ENCODE results near the gene DOCK2. TPM values are rescaled to one million over a fixed set of nuclear protein-coding genes. Genes with fewer than 3 reads are reported as not detected.
A peak's percentile ranks its signal among the peaks of the same experiment; 100 is the strongest.
"Not testable (repeated sequence)": the region's sequence is repeated elsewhere in the genome, so short reads cannot be mapped to it uniquely, and the experiment has no call there.

Gene DOCK2
- polyA plus RNA-seq, 1 donor from 2014 or later: 114 TPM

DNA sequence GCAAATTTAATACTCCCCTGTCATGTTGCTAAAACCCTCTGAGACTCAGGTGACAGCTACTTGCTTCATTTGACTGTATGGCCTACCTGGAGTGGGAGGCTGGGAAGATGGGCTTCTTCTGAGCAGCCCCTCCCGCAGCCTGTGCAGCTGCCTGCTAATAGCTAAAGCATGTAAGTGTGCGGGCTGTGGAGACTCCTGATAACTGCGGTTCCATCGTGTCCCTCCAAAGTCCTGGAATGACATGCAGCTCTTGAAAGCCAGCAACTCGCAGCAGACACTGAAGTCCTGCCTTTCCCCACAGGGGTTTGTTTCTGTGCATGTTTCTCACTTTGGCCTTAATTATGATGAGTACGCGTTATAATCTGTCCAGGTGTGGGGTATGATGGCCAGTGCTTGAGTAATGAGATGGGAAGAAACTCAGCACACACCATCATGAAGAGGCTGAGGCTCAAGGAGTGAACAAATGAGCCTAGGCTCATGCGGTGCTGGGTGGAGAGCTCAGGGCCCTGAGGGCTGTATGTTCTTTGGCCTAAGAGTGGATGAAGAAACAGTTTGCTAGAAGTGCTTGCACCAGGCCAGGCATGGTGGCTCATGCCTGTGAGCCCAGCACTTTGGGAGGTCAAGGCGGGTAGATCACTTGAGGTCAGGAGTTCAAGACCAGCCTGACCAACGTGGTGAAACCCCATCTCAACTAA lies 119.1 kb downstream of the DOCK2 start:
- Mint-ChIP-seq H3K27ac (no peak overlapping the region), H3K36me3 (peaks cover 2% of the 10 kb centered on the region), H3K9me3 (no peaks in the 10 kb centered on the region), H3K4me1 (peaks cover 2 to 9% (median 8%) of the 10 kb centered on the region in 3 donors), H3K27me3 (no peaks in the 10 kb centered on the region), H3K4me3 (no peak overlapping the region)

DNA sequence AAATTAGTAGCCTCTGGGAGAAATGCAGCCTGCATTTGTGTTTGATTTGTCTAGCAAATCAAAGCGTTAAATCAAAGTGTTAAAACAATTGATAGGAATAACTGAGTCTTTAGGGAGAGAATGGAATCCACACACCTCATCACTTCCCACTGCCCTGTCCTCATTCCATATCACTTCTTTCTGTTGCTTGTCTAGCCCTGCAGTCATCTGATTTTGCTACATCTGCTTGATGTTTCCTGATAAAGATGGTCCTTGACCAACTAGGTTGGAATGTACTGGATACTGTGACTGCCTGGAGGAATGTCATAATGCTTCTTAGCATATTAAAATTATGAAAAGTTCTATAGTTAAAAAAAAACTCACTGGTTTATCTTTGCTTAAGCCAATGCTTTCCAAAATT lies 119.9 kb downstream of the DOCK2 start:
- H3K27me3 Mint-ChIP-seq: no peaks in the 10 kb centered on the region
- no peaks in the 10 kb centered on the region for H3K9me3 Mint-ChIP-seq
- H3K4me1 Mint-ChIP-seq: peaks cover 2 to 9% (median 8%) of the 10 kb centered on the region in 3 donors
- no peak overlapping the region for H3K27ac Mint-ChIP-seq
- peaks cover 2% of the 10 kb centered on the region for H3K36me3 Mint-ChIP-seq
- no peak overlapping the region for H3K4me3 Mint-ChIP-seq

DNA sequence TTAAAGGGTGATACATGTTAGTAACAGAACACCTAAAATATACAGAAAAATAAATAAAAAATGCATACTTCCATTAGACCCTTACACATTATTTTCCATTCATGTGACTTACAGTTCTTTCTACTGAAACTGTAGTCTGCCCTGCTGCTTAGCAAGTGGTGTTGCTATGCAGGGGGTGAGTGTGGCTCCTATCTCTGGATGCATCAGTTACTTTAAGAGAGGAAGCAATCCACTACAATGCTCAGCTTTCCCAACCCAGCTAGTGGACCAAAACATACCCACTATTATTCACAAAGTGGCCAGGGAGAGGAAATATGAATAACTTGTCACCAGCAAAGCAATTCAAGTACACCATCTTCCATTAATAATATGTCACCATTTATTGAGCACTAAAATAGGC lies 121.8 kb downstream of the DOCK2 start:
- no peaks in the 10 kb centered on the region for H3K9me3 Mint-ChIP-seq
- peaks cover 2 to 9% (median 5%) of the 10 kb centered on the region in 3 donors for H3K4me1 Mint-ChIP-seq
- peaks cover 3% of the 10 kb centered on the region for H3K36me3 Mint-ChIP-seq
- no peak overlapping the region for H3K4me3 Mint-ChIP-seq
- no peak overlapping the region for H3K27ac Mint-ChIP-seq
- no peaks in the 10 kb centered on the region for H3K27me3 Mint-ChIP-seq

DNA sequence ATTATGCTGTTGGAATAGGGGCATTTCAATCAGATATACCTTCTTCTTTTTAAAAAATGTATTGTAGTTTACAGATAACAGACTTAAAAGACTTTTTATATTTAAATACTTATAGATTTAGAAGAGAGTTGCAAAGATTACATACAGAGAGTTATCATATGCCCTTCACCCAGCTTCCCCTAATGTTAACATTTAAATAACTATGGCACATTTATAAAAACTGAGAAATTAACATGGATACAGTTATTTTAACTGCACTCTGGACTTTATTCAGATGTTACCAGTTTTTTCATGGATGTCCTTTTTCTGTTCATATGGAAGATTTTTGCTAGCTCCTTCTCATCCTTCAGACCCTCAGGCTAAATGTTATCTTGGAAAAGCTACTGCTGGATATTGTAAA lies 123.2 kb downstream of the DOCK2 start:
- no peak overlapping the region for H3K4me3 Mint-ChIP-seq
- no peaks in the 10 kb centered on the region for H3K27me3 Mint-ChIP-seq
- H3K4me1 Mint-ChIP-seq: peaks cover 2 to 14% (median 5%) of the 10 kb centered on the region in 3 donors
- peaks cover 10% of the 10 kb centered on the region for H3K36me3 Mint-ChIP-seq
- no peak overlapping the region for H3K27ac Mint-ChIP-seq
- H3K9me3 Mint-ChIP-seq: peaks cover 0 to 2% (median 0%) of the 10 kb centered on the region in 3 donors

DNA sequence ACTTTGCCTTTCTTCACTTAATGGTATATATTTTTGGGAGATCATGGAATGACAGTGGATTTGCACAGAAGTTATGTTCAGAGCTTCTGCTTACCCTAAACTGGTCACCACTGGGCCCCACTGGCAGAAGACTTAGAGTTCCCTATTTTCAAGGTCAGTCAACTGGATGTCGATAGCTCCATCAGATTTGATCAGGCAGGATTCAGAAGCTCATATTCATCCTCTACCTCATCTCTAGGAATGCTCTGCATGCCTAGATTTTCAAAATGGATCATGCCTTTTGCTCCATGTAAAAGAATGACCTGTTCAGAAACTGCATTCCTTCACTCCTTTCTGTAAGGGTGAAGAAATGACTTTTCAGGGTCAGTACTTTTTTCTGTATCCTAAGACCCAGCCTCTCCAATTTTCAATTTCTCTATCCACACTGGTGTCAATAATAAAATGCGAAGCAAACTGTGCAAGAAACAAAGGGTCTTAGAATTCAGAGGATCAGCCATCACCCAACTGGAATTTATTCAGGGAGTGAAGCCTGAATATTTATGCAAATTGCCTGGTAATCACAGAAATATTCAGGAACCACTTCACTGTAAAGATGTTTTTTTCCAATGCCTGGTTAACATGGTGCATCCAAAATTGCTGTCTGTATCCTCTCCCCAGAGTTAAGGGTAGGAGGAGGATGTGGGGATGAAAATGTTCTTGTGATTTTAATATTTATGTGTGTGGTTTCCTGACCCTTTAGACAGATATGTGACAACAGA lies 125.4 kb downstream of the DOCK2 start:
- H3K27ac Mint-ChIP-seq: peak overlapping the region in 1 of 3 donors; percentile 18
- H3K36me3 Mint-ChIP-seq: peaks cover 17% of the 10 kb centered on the region
- no peaks in the 10 kb centered on the region for H3K27me3 Mint-ChIP-seq
- no peak overlapping the region for H3K4me3 Mint-ChIP-seq
- peaks cover 6 to 24% (median 17%) of the 10 kb centered on the region in 3 donors for H3K4me1 Mint-ChIP-seq
- H3K9me3 Mint-ChIP-seq: peaks cover 0 to 11% (median 0%) of the 10 kb centered on the region in 3 donors

DNA sequence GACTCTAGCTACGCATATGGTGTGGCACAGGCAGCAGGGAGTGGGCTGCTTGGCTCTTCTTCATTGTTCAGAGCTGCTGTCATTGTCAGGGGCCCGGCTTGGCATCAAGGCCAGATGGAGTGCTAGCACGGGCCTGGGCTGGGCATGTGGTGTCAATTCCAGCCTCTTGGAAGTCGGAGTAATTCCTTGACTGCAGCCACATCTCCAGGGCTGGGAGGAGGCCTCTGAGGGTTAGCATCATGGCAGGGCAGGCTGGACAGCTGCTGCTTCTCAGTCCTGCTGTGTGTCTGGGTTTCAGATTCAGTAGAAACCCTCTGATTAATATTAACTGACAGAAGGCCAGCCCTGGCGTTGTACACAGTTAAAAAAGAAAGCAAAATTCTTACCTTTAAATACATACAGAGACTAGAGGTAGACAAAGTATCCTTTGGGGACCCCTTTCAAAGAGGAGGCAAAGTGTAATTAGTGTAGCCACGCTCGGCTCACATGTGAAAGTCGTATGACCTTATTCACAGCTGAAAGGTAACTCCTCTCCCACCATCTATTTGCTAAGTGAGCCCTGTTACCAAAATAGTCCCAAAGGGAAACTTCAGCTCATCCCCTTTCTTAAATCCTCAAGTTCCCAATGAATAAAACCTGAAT lies 126.4 kb downstream of the DOCK2 start:
- H3K36me3 Mint-ChIP-seq: peaks cover 17% of the 10 kb centered on the region
- H3K27ac Mint-ChIP-seq: peak overlapping the region in 1 of 3 donors; percentile 51
- H3K9me3 Mint-ChIP-seq: peaks cover 0 to 11% (median 0%) of the 10 kb centered on the region in 3 donors
- no peaks in the 10 kb centered on the region for H3K27me3 Mint-ChIP-seq
- H3K4me3 Mint-ChIP-seq: no peak overlapping the region
- peaks cover 6 to 22% (median 21%) of the 10 kb centered on the region in 3 donors for H3K4me1 Mint-ChIP-seq

DNA sequence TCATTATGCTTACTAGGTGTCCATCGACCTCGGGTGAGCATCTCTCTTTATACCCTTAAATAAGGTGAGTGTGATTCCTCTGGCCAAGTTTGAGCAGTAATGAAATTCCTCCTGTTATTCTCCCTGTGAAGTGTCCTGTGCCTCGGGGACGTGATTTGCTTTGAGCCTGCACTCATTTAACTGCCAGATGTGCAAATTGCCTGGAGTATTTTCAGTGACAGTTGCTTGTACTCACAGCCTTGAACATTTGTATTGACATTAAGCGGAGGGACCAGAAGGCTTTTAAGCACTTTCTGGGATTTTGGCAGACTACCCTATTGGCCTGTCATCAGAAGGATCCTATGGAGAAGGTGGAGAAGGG lies 126.9 kb downstream of the DOCK2 start:
- Mint-ChIP-seq H3K27me3 (no peaks in the 10 kb centered on the region), H3K4me3 (no peak overlapping the region), H3K4me1 (peaks cover 6 to 27% (median 23%) of the 10 kb centered on the region in 3 donors), H3K27ac (no peak overlapping the region), H3K36me3 (peaks cover 17% of the 10 kb centered on the region), H3K9me3 (peaks cover 0 to 11% (median 0%) of the 10 kb centered on the region in 3 donors)

DNA sequence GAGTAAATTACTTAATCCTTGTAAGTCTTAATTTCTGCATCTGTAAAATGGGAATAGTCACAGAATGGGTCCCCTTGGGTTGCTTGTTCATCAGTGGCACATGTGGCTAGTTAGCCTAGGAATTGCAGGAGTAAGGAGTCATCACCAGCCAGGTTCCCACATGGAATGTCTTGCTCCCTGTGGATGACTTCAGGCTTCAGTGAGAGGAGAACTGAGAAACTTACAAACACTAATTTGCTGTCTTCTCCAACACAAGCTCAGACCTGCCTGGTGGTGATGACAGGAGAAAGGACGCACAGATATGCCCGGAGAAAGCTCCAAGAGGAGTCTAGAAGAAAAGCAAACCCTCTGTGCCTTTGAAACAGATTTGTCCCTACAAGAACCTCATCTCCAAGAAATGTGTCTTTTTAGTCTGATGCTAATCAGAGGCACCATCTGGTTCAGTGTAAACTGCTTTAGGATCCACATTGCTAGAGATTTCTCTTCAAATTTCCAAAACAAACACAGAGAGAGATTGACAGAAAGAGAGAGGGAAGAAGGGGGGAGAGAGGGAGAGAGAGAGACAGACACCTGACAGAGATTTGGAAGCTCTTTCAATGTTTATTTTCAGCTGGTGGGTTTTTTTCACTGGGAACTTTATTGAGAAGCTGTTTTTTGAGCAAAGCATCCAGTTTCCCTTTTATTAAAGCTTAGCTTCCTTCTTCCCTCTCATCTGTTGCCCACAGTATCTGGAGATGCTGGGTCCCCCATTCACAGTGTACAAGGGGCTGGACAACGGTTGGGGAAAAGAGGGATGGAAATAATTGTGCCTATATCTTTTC lies 128.3 kb downstream of the DOCK2 start:
- H3K4me1 Mint-ChIP-seq: peaks cover 8 to 32% (median 25%) of the 10 kb centered on the region in 3 donors
- peak overlapping the region in 1 of 4 donors; percentile 15 for H3K4me3 Mint-ChIP-seq
- peaks cover 17% of the 10 kb centered on the region for H3K36me3 Mint-ChIP-seq
- H3K9me3 Mint-ChIP-seq: peaks cover 0 to 11% (median 0%) of the 10 kb centered on the region in 3 donors
- H3K27me3 Mint-ChIP-seq: no peaks in the 10 kb centered on the region
- no peak overlapping the region for H3K27ac Mint-ChIP-seq

DNA sequence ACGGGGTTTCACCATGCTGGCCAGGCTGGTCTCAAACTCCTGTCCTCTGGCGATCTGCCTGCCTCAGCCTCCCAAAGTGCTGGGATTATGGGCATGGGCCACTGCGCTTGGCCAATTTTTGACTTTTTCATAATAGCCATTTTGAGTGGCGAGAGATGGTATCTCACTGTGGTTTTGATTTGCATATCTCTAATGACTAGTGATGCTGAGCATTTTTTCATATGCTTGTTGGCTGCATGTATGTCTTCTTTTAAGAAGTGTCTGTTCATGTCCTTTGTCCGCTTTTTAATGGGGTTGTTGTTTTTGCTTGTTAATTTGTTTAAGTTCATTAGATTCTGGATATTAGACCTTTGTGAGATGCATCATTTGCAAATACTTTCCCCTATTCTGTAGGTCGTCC lies 129.9 kb downstream of the DOCK2 start:
- H3K4me3 Mint-ChIP-seq: peak overlapping the region in 2 of 4 donors; percentile 29 to 85
- not testable (repeated sequence) for H3K27me3 Mint-ChIP-seq
- H3K36me3 Mint-ChIP-seq: peaks cover 17% of the 10 kb centered on the region
- H3K27ac Mint-ChIP-seq: peak overlapping the region in 2 of 3 donors; percentile 16 to 83
- H3K4me1 Mint-ChIP-seq: peaks cover 12 to 33% (median 22%) of the 10 kb centered on the region in 3 donors
- peaks cover 0 to 11% (median 0%) of the 10 kb centered on the region in 3 donors for H3K9me3 Mint-ChIP-seq

DNA sequence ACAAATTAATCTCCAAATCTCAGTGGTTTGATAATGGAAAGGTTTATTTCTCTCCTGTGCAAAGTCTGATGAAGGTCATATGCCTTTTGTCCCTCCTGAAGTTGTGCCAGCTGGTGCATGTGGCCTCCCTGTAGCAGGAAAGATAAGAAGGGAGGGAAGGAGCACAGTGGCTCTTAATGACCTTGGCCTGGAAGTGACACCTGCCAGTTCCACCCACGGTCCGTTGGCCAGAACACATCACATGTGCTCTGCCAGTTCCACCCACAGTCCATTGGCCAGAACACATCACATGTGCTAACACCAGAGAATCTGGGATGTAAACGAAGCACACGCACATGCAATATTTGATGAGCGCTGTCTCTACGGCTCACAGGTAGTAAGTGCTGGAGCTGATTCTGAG lies 130.9 kb downstream of the DOCK2 start:
- Mint-ChIP-seq H3K36me3 (peaks cover 18% of the 10 kb centered on the region), H3K4me3 (no peak overlapping the region)

DNA sequence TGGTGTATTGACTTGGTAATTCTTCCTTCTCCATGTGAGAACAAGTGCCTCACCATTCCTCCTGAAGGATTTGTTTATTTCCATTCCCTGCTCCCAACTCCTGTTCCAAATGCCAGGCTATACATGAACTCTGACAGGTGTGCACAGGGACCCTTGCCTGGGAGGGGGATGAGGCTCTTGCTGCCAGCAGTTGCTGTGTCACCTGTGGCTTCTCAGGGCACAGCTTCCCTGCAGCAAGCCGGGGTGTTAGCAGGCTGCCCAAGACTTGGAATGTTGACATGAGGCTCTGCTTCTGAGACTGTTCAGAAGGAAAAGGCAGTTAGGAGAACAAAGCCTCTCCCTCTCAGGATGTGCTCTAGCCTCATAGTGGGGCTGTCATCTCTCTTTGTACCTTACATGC lies 131.3 kb downstream of the DOCK2 start:
- Mint-ChIP-seq H3K27ac (peak overlapping the region in 1 of 3 donors; percentile 59), H3K4me1 (peaks cover 12 to 35% (median 22%) of the 10 kb centered on the region in 3 donors), H3K9me3 (peaks cover 0 to 11% (median 2%) of the 10 kb centered on the region in 3 donors), H3K27me3 (no peaks in the 10 kb centered on the region), H3K36me3 (peaks cover 23% of the 10 kb centered on the region), H3K4me3 (no peak overlapping the region)

More for the DNA sequence above, 130.9 kb downstream of the DOCK2 start:
- no peaks in the 10 kb centered on the region for H3K27me3 Mint-ChIP-seq
- peak overlapping the region in 1 of 3 donors; percentile 59 for H3K27ac Mint-ChIP-seq
- H3K9me3 Mint-ChIP-seq: peaks cover 0 to 11% (median 1%) of the 10 kb centered on the region in 3 donors
- H3K4me1 Mint-ChIP-seq: peaks cover 12 to 35% (median 22%) of the 10 kb centered on the region in 3 donors

DNA sequence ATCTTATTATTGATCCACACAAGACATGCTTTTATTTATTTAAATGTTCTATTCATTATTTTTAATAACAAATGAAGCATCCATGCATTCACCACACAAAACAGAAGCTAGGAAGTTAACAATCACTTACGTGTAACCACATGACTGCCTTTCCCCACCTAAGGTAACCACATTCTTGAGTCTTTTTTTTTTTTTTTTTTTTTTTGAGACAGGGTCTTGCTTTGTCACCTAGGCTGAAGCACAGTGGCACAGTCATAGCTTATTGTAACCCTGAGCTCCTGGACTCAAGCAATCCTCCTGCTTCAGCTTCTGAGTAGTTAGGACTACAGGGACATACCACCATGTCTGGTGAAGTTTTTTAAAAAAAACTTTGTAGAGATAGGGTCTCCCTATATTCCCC lies 133.0 kb downstream of the DOCK2 start:
- H3K27ac Mint-ChIP-seq: no peak overlapping the region
- no peak overlapping the region for H3K4me3 Mint-ChIP-seq
- H3K4me1 Mint-ChIP-seq: peaks cover 12 to 30% (median 22%) of the 10 kb centered on the region in 3 donors
- H3K36me3 Mint-ChIP-seq: peaks cover 20% of the 10 kb centered on the region
- H3K27me3 Mint-ChIP-seq: no peaks in the 10 kb centered on the region
- peaks cover 0 to 10% (median 2%) of the 10 kb centered on the region in 3 donors for H3K9me3 Mint-ChIP-seq

DNA sequence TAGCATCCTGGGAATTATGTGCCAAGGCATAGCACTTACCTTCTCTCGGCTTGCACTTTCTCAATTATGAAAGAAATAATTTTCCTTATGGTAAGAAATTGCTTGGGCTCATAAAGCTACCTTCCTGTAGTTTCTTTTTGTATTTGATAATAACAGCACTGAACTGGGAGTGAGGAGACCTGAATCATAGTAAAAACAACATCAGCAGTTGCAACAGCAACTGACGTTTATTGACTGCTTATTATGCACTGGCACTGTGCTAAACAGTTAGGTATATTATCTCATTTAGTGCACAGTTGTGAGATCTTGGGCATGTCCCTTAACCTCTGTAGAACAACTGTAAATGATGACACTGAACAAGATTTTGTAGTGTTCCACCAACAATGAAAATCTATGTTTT lies 135.2 kb downstream of the DOCK2 start:
- Mint-ChIP-seq H3K36me3 (peaks cover 15% of the 10 kb centered on the region), H3K4me1 (peaks cover 9 to 18% (median 18%) of the 10 kb centered on the region in 3 donors), H3K27ac (no peak overlapping the region), H3K27me3 (no peaks in the 10 kb centered on the region), H3K4me3 (no peak overlapping the region), H3K9me3 (peaks cover 0 to 2% (median 0%) of the 10 kb centered on the region in 3 donors)

DNA sequence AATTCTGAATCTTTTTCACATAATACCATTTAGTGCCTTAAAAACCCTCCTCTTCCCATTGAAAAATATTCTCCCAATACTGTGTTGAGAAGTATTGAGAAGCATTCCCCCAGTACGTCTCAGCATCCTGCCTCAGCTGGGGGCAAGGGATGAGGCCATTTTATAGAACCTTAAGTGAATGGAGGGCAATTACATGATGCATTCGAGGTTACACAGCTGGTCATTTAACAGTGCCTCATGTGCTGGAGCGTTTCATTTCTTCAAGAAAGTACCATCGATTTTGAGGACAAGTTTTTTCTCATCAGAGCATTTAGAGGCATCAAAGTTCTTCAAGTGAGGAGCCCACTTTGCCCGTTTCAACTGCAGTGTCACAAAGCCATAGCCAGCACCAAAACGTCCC lies 135.6 kb downstream of the DOCK2 start:
- H3K4me1 Mint-ChIP-seq: peaks cover 10 to 19% (median 16%) of the 10 kb centered on the region in 3 donors
- H3K27ac Mint-ChIP-seq: peak overlapping the region in 1 of 3 donors; percentile 23
- no peaks in the 10 kb centered on the region for H3K27me3 Mint-ChIP-seq
- H3K4me3 Mint-ChIP-seq: no peak overlapping the region
- H3K36me3 Mint-ChIP-seq: peaks cover 15% of the 10 kb centered on the region
- peaks cover 0 to 2% (median 0%) of the 10 kb centered on the region in 3 donors for H3K9me3 Mint-ChIP-seq
